H1 (cell line): Measurements from ENCODE around the gene LEFTY2. TPM values are rescaled to one million over a fixed set of nuclear protein-coding genes. Genes with fewer than 3 reads are reported as not detected.

ENCODE experiments used
- polyA plus RNA-seq, 7 experiments: library from polyadenylated mRNA; depleted of rRNA in 3 of 7; stranded (reverse) in 5 of 7; unstranded in 2 of 7; fragments of >200 nt in 5 of 7; fragments of 200-250 nt in 2 of 7; gene quantifications; 1 replicate in 5 of 7; 2 replicates in 1 of 7; 4 replicates in 1 of 7; pipeline versions ENCODE4 v1.2.1 to v1.2.3, GENCODE V29; 2011 to 2013; ENCODE audit warnings: missing spikeins in 2 of 7, mixed read lengths in 2 of 7
- total RNA-seq: library from RNA; stranded (reverse); fragmentation: NEBNext Ultra II Directional; extraction: Animal tissue kit (Norgen Biotek cat#: 25700); gene quantifications from 2 replicates; pipeline ENCODE4 v1.2.1, GENCODE V29; 2021
- TF ChIP-seq, protein P1 (sequence below): fragments of 300-600 bp; sonication (generic); IDR thresholded peaks from 2 replicates; pipeline ENCODE4 v1.7.1; 2012; ENCODE audit warnings: low read length, moderate library complexity, mild to moderate bottlenecking, inconsistent platforms; ENCODE audit not compliant: insufficient replicate concordance
- TF ChIP-seq, protein P2 (sequence below): IDR thresholded peaks from 2 replicates; pipeline ENCODE4 v1.6.1; 2012; ENCODE audit warnings: inconsistent platforms

The LEFTY2 gene
- total and polyA plus RNA-seq, 2 of the 8 experiments (the other 6 are each of a cell fraction or from before 2014, with no cell fraction given), result 2.6 to 4.3 TPM

DNA sequence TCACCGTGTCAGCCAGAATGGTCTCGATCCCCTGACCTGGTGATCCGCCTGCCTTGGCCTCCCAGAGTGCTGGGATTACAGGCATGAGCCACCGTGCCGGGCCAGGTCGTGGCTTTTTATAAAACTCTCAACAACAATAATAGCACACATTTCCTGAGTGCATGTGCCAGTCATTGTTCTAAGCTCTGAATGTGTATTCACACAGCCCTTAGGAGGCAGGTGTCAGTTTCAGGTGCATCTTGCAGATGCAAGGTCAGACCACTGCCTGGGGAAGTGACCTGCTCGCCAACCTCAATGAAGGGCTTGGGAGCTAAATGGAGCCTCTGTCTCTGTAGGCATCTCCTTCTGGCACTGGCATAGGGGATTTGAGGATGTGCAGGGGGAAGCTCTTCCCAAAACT lies 1.6 kb upstream of the LEFTY2 start (continued):
- TF ChIP-seq, protein P1, sequence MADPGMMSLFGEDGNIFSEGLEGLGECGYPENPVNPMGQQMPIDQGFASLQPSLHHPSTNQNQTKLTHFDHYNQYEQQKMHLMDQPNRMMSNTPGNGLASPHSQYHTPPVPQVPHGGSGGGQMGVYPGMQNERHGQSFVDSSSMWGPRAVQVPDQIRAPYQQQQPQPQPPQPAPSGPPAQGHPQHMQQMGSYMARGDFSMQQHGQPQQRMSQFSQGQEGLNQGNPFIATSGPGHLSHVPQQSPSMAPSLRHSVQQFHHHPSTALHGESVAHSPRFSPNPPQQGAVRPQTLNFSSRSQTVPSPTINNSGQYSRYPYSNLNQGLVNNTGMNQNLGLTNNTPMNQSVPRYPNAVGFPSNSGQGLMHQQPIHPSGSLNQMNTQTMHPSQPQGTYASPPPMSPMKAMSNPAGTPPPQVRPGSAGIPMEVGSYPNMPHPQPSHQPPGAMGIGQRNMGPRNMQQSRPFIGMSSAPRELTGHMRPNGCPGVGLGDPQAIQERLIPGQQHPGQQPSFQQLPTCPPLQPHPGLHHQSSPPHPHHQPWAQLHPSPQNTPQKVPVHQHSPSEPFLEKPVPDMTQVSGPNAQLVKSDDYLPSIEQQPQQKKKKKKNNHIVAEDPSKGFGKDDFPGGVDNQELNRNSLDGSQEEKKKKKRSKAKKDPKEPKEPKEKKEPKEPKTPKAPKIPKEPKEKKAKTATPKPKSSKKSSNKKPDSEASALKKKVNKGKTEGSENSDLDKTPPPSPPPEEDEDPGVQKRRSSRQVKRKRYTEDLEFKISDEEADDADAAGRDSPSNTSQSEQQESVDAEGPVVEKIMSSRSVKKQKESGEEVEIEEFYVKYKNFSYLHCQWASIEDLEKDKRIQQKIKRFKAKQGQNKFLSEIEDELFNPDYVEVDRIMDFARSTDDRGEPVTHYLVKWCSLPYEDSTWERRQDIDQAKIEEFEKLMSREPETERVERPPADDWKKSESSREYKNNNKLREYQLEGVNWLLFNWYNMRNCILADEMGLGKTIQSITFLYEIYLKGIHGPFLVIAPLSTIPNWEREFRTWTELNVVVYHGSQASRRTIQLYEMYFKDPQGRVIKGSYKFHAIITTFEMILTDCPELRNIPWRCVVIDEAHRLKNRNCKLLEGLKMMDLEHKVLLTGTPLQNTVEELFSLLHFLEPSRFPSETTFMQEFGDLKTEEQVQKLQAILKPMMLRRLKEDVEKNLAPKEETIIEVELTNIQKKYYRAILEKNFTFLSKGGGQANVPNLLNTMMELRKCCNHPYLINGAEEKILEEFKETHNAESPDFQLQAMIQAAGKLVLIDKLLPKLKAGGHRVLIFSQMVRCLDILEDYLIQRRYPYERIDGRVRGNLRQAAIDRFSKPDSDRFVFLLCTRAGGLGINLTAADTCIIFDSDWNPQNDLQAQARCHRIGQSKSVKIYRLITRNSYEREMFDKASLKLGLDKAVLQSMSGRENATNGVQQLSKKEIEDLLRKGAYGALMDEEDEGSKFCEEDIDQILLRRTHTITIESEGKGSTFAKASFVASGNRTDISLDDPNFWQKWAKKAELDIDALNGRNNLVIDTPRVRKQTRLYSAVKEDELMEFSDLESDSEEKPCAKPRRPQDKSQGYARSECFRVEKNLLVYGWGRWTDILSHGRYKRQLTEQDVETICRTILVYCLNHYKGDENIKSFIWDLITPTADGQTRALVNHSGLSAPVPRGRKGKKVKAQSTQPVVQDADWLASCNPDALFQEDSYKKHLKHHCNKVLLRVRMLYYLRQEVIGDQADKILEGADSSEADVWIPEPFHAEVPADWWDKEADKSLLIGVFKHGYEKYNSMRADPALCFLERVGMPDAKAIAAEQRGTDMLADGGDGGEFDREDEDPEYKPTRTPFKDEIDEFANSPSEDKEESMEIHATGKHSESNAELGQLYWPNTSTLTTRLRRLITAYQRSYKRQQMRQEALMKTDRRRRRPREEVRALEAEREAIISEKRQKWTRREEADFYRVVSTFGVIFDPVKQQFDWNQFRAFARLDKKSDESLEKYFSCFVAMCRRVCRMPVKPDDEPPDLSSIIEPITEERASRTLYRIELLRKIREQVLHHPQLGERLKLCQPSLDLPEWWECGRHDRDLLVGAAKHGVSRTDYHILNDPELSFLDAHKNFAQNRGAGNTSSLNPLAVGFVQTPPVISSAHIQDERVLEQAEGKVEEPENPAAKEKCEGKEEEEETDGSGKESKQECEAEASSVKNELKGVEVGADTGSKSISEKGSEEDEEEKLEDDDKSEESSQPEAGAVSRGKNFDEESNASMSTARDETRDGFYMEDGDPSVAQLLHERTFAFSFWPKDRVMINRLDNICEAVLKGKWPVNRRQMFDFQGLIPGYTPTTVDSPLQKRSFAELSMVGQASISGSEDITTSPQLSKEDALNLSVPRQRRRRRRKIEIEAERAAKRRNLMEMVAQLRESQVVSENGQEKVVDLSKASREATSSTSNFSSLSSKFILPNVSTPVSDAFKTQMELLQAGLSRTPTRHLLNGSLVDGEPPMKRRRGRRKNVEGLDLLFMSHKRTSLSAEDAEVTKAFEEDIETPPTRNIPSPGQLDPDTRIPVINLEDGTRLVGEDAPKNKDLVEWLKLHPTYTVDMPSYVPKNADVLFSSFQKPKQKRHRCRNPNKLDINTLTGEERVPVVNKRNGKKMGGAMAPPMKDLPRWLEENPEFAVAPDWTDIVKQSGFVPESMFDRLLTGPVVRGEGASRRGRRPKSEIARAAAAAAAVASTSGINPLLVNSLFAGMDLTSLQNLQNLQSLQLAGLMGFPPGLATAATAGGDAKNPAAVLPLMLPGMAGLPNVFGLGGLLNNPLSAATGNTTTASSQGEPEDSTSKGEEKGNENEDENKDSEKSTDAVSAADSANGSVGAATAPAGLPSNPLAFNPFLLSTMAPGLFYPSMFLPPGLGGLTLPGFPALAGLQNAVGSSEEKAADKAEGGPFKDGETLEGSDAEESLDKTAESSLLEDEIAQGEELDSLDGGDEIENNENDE, result no peak
- TF ChIP-seq, protein P2, sequence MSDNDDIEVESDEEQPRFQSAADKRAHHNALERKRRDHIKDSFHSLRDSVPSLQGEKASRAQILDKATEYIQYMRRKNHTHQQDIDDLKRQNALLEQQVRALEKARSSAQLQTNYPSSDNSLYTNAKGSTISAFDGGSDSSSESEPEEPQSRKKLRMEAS, result no peak
